ENCODE data around the gene SLITRK6.

DNA sequence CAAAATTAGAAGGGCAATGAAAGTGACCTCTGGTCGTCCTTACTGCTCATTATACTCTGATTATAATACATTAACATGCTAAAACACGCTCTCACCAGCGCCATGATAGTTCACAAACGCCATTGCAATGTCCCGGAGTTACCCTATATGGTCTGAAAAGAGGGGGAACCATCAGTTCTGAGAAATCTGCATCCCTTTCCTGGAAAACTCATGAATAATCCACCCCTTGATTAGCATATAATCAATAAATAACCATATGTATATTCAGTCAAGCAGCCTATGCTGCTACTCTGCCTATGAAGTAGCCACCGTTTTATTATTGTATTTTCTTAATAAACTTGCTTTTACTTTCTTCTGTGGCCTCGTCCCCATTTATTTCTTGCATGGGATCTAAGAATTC lies 24.6 kb upstream of the SLITRK6 start:
- TF ChIP-seq, protein P1, sequence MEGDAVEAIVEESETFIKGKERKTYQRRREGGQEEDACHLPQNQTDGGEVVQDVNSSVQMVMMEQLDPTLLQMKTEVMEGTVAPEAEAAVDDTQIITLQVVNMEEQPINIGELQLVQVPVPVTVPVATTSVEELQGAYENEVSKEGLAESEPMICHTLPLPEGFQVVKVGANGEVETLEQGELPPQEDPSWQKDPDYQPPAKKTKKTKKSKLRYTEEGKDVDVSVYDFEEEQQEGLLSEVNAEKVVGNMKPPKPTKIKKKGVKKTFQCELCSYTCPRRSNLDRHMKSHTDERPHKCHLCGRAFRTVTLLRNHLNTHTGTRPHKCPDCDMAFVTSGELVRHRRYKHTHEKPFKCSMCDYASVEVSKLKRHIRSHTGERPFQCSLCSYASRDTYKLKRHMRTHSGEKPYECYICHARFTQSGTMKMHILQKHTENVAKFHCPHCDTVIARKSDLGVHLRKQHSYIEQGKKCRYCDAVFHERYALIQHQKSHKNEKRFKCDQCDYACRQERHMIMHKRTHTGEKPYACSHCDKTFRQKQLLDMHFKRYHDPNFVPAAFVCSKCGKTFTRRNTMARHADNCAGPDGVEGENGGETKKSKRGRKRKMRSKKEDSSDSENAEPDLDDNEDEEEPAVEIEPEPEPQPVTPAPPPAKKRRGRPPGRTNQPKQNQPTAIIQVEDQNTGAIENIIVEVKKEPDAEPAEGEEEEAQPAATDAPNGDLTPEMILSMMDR (IDR thresholded peaks at IDR 0.05), result no peak
- TF ChIP-seq POLR2AphosphoS5 (IDR thresholded peaks at IDR 0.05; ENCODE audit: low read depth, low read length) (no peak), TCF7L2 (IDR thresholded peaks at IDR 0.05; ENCODE audit: low read depth, low read length) (no peak)
- TF ChIP-seq, protein P2, sequence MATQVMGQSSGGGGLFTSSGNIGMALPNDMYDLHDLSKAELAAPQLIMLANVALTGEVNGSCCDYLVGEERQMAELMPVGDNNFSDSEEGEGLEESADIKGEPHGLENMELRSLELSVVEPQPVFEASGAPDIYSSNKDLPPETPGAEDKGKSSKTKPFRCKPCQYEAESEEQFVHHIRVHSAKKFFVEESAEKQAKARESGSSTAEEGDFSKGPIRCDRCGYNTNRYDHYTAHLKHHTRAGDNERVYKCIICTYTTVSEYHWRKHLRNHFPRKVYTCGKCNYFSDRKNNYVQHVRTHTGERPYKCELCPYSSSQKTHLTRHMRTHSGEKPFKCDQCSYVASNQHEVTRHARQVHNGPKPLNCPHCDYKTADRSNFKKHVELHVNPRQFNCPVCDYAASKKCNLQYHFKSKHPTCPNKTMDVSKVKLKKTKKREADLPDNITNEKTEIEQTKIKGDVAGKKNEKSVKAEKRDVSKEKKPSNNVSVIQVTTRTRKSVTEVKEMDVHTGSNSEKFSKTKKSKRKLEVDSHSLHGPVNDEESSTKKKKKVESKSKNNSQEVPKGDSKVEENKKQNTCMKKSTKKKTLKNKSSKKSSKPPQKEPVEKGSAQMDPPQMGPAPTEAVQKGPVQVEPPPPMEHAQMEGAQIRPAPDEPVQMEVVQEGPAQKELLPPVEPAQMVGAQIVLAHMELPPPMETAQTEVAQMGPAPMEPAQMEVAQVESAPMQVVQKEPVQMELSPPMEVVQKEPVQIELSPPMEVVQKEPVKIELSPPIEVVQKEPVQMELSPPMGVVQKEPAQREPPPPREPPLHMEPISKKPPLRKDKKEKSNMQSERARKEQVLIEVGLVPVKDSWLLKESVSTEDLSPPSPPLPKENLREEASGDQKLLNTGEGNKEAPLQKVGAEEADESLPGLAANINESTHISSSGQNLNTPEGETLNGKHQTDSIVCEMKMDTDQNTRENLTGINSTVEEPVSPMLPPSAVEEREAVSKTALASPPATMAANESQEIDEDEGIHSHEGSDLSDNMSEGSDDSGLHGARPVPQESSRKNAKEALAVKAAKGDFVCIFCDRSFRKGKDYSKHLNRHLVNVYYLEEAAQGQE (IDR thresholded peaks at IDR 0.05; ENCODE audit: insufficient read depth in 1 of 2, low read depth in 2 of 2, low read length in 1 of 2), result no peak

All from Panc1 (cell line).